ENCODE results near the gene C11orf97. TPM values are rescaled to one million over a fixed set of nuclear protein-coding genes. Genes with fewer than 3 reads are reported as not detected.

Gene C11orf97
- total RNA-seq, 1 experiment from 2014 or later, result not detected

DNA sequence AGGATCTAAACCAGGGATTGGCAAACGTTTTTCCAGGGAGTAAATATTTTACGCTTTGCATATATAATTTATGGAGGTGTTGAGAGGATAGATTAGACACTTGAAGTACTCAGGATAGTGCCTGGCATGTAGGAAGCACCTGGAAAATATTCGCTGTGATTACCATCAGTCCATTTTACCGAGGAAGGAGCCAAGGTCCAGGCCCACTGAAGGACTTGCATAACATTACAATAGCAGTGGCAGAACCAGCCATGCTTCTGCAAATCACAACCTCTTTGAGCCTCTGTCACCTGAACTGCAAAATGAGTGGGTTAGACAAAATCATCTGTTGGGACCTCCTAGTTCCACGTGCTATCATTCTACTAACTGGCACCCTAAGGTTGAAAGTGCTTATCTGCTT is 36.9 kb downstream of the C11orf97 start:
- Histone ChIP-seq H3K23me2 (ENCODE audit: insufficient read length, low read depth, low read length, poor library complexity, severe bottlenecking) (peaks cover 15% of the 10 kb centered on the region), H3K79me2 (ENCODE audit: insufficient read depth, low read length) (peaks cover 2% of the 10 kb centered on the region; the same call in 1 of the 2 replicates), H3T11ph (ENCODE audit: low read length) (no peak overlapping the region), H4K8ac (replicated peaks; ENCODE audit: insufficient read length, low read depth, low read length) (no peak overlapping the region), H3K79me1 (ENCODE audit: insufficient read depth, low read depth, low read length, poor library complexity, severe bottlenecking) (no peaks in the 10 kb centered on the region), H2BK5ac (ENCODE audit: insufficient read length, low read length) (no peak overlapping the region), H2AFZ (ENCODE audit: low read length) (no peak overlapping the region), H2BK15ac (ENCODE audit: low read depth, low read length) (no peak overlapping the region), H3K4me1 (ENCODE audit: insufficient read depth, low read length) (no peaks in the 10 kb centered on the region; the same call in none of the 2 replicates), H3K23ac (ENCODE audit: insufficient read length, low read depth, low read length) (no peak overlapping the region), H4K20me1 (ENCODE audit: control insufficient read depth, insufficient read depth, insufficient read length) (no peaks in the 10 kb centered on the region), H2BK12ac (ENCODE audit: insufficient read length, low read depth, low read length) (no peak overlapping the region), H2BK120ac (ENCODE audit: low read depth, low read length, poor library complexity, severe bottlenecking) (no peak overlapping the region), H3K56ac (ENCODE audit: insufficient read length, low read depth, low read length) (no peak overlapping the region), H2AK5ac (ENCODE audit: insufficient read length, low read length) (no peak overlapping the region), H3K9me3 (ENCODE audit: control insufficient read depth, low read depth, low read length) (no peaks in the 10 kb centered on the region), H3K14ac (ENCODE audit: insufficient read depth, low read length) (no peak overlapping the region), H3K4ac (ENCODE audit: low read depth, low read length) (no peak overlapping the region), H2BK20ac (ENCODE audit: low read depth, low read length, poor library complexity, severe bottlenecking) (no peak overlapping the region), H3K9ac (ENCODE audit: extremely low read depth, insufficient read length, low read length) (no peak overlapping the region), H3K4me2 (ENCODE audit: insufficient read depth, insufficient read length, low read length) (no peak overlapping the region), H3K18ac (ENCODE audit: insufficient read length, low read depth, low read length) (no peak overlapping the region), H4K5ac (ENCODE audit: insufficient read length, low read depth, low read length) (no peak overlapping the region), H3K27me3 (ENCODE audit: insufficient read depth, low read length) (peaks cover 9% of the 10 kb centered on the region; the same call in 1 of the 2 replicates), H4K91ac (ENCODE audit: insufficient read length, low read depth, low read length) (no peak overlapping the region), H3K27ac (ENCODE audit: insufficient read length, low read depth, low read length) (no peak overlapping the region)
- H3K36me3 Mint-ChIP-seq (ENCODE audit: insufficient read depth in 1 of 3, low read depth in 3 of 3), result peaks cover 0 to 5% (median 0%) of the 10 kb centered on the region in 3 experiments; a peak in 1 of 7 replicates
- TF ChIP-seq, protein P1, sequence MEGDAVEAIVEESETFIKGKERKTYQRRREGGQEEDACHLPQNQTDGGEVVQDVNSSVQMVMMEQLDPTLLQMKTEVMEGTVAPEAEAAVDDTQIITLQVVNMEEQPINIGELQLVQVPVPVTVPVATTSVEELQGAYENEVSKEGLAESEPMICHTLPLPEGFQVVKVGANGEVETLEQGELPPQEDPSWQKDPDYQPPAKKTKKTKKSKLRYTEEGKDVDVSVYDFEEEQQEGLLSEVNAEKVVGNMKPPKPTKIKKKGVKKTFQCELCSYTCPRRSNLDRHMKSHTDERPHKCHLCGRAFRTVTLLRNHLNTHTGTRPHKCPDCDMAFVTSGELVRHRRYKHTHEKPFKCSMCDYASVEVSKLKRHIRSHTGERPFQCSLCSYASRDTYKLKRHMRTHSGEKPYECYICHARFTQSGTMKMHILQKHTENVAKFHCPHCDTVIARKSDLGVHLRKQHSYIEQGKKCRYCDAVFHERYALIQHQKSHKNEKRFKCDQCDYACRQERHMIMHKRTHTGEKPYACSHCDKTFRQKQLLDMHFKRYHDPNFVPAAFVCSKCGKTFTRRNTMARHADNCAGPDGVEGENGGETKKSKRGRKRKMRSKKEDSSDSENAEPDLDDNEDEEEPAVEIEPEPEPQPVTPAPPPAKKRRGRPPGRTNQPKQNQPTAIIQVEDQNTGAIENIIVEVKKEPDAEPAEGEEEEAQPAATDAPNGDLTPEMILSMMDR (conservative IDR thresholded peaks at IDR 0.05), result no peak
- H3K4me1 Mint-ChIP-seq, result peaks cover 13 to 20% of the 10 kb centered on the region in 2 experiments
- H3K27ac Mint-ChIP-seq, result no peak overlapping the region
- peaks cover 12% of the 10 kb centered on the region for H3K27me3 Mint-ChIP-seq (ENCODE audit: low read depth)
- WGBS (ENCODE audit: extremely low coverage, insufficient read length, low lambda C conversion rate), result no CpG with 5 or more reads among the region's 5 CpGs
- no peak overlapping the region for H3K4me3 Mint-ChIP-seq
- H3K9me3 Mint-ChIP-seq, result no peaks in the 10 kb centered on the region
- DNase-seq, result no peak

Measured in H9 (cell line).